ENCODE results near the gene FTCD.
"Not testable (repeated sequence)": the region's sequence is repeated elsewhere in the genome, so short reads cannot be mapped to it uniquely, and the experiment has no call there.

Gene FTCD

GRCh38 chr21:46172863-46173528 lies 17.6 kb upstream of the FTCD start:
- no peak for TF ChIP-seq CTCF (IDR thresholded peaks at IDR 0.05; ENCODE audit: low read depth, low read length, missing control alignments)
- Histone ChIP-seq H3K27me3 (replicated peaks) (no peaks in the 10 kb centered on the region), H3K27ac (no peak overlapping the region), H3K36me3 (replicated peaks) (no peaks in the 10 kb centered on the region), H3K4me3 (ENCODE audit: low read depth, low read length) (no peak overlapping the region)
- in situ Hi-C loops (cut with HindIII; ENCODE audit: low pct_ligation_motif_present, low sequenced_read_pairs), result no loop called here
- DNase-seq, result no peak

GRCh38 chr21:46171996-46172862 lies 16.9 kb upstream of the FTCD start:
- Histone ChIP-seq H3K27ac (no peak overlapping the region), H3K4me3 (ENCODE audit: low read depth, low read length) (no peak overlapping the region), H3K36me3 (replicated peaks) (no peaks in the 10 kb centered on the region), H3K27me3 (replicated peaks) (no peaks in the 10 kb centered on the region)
- in situ Hi-C loops (cut with HindIII; ENCODE audit: low pct_ligation_motif_present, low sequenced_read_pairs), result no loop called here
- TF ChIP-seq CTCF (IDR thresholded peaks at IDR 0.05; ENCODE audit: low read depth, low read length, missing control alignments), result no peak
- DNase-seq, result no peak

- H3K36me3 ChIP-seq (replicated peaks), result no peaks in the 10 kb centered on the region
- TF ChIP-seq CTCF (IDR thresholded peaks at IDR 0.05; ENCODE audit: low read depth, low read length, missing control alignments), result no peak
- no peak for DNase-seq
- no peak overlapping the region for H3K27ac ChIP-seq
- in situ Hi-C loops (cut with HindIII; ENCODE audit: low pct_ligation_motif_present, low sequenced_read_pairs), result no loop called here
- no peaks in the 10 kb centered on the region for H3K27me3 ChIP-seq (replicated peaks)
- no peak overlapping the region for H3K4me3 ChIP-seq (ENCODE audit: low read depth, low read length)
Observed at GRCh38 chr21:46171585-46171984, 16.2 kb upstream of the FTCD start.

GRCh38 chr21:46170436-46171193 lies 15.2 kb upstream of the FTCD start:
- H3K27me3 ChIP-seq (replicated peaks); in situ Hi-C loops (cut with HindIII; ENCODE audit: low pct_ligation_motif_present, low sequenced_read_pairs); H3K36me3 ChIP-seq (replicated peaks); H3K4me3 ChIP-seq (ENCODE audit: low read depth, low read length); H3K27ac ChIP-seq; DNase-seq: not testable (repeated sequence)

- no peak for DNase-seq
- Histone ChIP-seq H3K27me3 (replicated peaks) (no peaks in the 10 kb centered on the region), H3K4me3 (ENCODE audit: low read depth, low read length) (no peak overlapping the region), H3K27ac (no peak overlapping the region), H3K36me3 (replicated peaks) (no peaks in the 10 kb centered on the region)
- no peak for TF ChIP-seq CTCF (IDR thresholded peaks at IDR 0.05; ENCODE audit: low read depth, low read length, missing control alignments)
- in situ Hi-C loops (cut with HindIII; ENCODE audit: low pct_ligation_motif_present, low sequenced_read_pairs), result no loop called here
Observed at GRCh38 chr21:46168659-46169386, 13.4 kb upstream of the FTCD start.
